HG03457 (cell line): ENCODE data around the gene ZNF581.

Experiments used
- ATAC-seq: cut with Tn5 transposase; IDR thresholded peaks from one replicate; pipeline ENCODE4 v1.9.1; 2021; ENCODE audit warnings: moderate number of reproducible peaks; ENCODE audit not compliant: unreplicated experiment

The ZNF581 gene

GRCh38 chr19:55647732-55648584, 4.5 kb downstream of the ZNF581 start, which contains the start of gene CCDC106:
TSS of gene CCDC106 (plus strand) at chr19:55648212. CDS start at chr19:55649047, 835 bp downstream.
- no peak for ATAC-seq

GRCh38 chr19:55648585-55649267, 5.3 kb downstream of the ZNF581 start:
- ATAC-seq = no peak

GRCh38 chr19:55649268-55650125, 6.0 kb downstream of the ZNF581 start:
- no peak for ATAC-seq

GRCh38 chr19:55650126-55650557, 6.7 kb downstream of the ZNF581 start:
- ATAC-seq = no peak

- no peak for ATAC-seq
These were observed 7.3 kb downstream of the ZNF581 start for GRCh38 chr19:55650602-55651230.

- ATAC-seq = no peak
These were observed 7.8 kb downstream of the ZNF581 start for GRCh38 chr19:55651236-55651635.

- ATAC-seq = no peak
These were observed 9.1 kb downstream of the ZNF581 start for GRCh38 chr19:55652311-55653128.

GRCh38 chr19:55653651-55654322, 10.3 kb downstream of the ZNF581 start:
- ATAC-seq = peak; percentile 34

GRCh38 chr19:55654323-55654867, 10.9 kb downstream of the ZNF581 start:
- peak; percentile 53 for ATAC-seq

GRCh38 chr19:55654868-55655647, 11.6 kb downstream of the ZNF581 start, which contains the start of gene U2AF2:
TSS of gene U2AF2 (plus strand) at chr19:55655035. CDS start at chr19:55655105, 70 bp downstream.
- ATAC-seq = peak; percentile 23

GRCh38 chr19:55655648-55656040, 12.2 kb downstream of the ZNF581 start:
- no peak for ATAC-seq

- ATAC-seq = no peak
These were observed 13.1 kb downstream of the ZNF581 start for GRCh38 chr19:55656552-55656951.

GRCh38 chr19:55656988-55657747, 13.7 kb downstream of the ZNF581 start:
- no peak for ATAC-seq

- no peak for ATAC-seq
These were observed 15.5 kb downstream of the ZNF581 start for GRCh38 chr19:55658846-55659459.

GRCh38 chr19:55659822-55660221, 16.4 kb downstream of the ZNF581 start:
- ATAC-seq = no peak

GRCh38 chr19:55660404-55660803, 17.0 kb downstream of the ZNF581 start:
- no peak for ATAC-seq

GRCh38 chr19:55660991-55661390, 17.5 kb downstream of the ZNF581 start:
- no peak for ATAC-seq
